ENCODE results near the gene GNAT2.

Gene GNAT2

DNA sequence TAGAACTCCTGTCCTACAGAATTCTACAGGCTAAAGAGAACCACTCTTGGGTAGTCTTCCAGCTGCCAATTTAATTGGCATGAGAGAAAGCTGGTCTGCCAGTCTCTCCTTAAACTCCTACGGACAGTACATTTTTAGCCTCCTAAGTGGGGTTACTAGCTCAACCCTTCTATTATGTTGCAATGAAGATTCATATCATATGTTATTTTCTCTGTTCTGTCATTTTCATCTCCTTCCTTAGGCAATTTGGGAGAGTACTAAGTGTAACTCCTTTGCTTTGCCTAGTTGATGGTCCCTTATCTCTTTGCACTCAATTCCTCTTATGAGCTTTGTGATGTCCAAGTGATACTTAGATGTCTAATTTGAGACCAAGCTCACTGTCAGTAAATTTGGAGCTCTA lies 14.0 kb downstream of the GNAT2 start:
- DNase-seq: no peak

DNA sequence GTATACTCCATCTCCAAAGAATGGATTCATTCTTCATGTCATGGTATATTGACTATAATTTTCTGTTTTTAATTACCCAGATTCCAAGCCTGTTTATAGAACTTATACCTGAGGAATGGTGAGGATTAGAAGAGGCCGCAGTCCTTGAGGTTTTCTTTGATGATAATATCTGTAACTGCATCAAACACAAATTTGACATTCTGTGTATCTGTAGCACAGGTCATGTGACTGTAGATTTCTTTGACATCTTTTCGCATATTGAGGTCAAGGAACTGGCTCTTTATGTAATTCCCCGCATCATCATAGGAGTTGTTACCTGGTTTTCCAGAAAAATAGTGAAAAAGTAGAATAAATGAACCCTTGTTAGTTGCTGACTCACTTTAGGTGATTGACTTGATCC lies 16.2 kb downstream of the GNAT2 start:
- DNase-seq: no peak

GRCh38 chr1:109598655-109599054 lies 20.8 kb downstream of the GNAT2 start:
- peak; percentile 13 for DNase-seq

DNA sequence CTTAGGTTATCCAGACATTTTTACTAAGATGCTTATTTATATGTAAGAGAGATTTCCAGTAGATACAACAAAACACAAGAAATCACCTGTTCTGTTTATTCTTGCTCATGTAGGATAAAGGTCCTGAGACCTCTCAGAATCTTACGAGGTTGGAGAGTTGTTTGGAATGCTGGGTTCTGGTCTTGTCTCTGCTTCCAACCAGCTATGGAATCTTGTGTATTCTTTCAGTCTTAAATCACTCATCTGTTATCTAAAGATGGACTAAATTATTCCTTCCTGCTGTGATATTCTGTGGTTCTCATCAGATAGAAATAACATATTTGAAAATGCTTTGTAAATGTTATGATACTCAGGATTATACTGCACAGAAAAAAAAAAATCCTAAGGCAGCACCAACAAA lies 21.3 kb downstream of the GNAT2 start:
- DNase-seq: peak; percentile 15

DNA sequence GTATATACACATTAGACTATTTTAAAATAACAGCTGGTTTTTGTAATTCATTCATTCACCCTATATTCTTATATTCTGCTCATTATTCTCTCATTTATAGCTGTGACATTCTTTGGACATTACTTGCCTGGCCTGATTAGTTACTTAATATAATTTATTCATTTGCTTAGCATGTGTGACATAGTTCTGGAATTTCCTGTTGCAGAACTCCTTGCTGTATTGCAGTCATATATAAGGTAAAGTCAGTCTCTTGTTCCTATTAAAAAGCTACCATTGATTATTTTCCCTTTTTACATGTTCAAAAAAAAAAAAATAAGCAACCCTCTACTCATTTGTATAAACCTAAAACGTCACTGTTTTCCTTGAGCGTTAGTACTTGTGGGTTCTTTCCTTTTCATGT lies 23.9 kb downstream of the GNAT2 start:
- peak; percentile 52 for DNase-seq

- DNase-seq: no peak
These were observed 26.5 kb downstream of the GNAT2 start for GRCh38 chr1:109592916-109593315.

DNA sequence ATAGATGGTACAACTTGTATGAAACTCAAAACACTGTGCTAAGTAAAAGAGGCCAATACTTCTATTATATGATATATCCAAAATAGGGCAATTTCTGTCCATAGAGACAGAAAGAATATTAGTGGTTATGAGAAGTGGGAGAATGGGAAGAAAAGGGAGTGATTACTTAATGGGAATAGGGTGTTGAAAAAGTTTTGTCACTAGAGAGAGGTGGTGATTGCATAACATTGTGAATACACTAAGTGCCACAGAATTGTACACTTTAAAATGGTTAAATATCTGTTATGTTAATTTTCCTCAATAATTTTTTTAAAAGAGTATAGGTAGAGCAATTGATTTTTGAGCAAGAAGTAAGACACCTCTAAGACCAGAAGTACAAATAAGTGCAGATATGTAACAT lies 29.7 kb downstream of the GNAT2 start:
- no peak for DNase-seq

GRCh38 chr1:109589177-109589576 lies 30.2 kb downstream of the GNAT2 start:
- no peak for DNase-seq

GRCh38 chr1:109586055-109586454 lies 33.4 kb downstream of the GNAT2 start:
- DNase-seq: no peak

DNA sequence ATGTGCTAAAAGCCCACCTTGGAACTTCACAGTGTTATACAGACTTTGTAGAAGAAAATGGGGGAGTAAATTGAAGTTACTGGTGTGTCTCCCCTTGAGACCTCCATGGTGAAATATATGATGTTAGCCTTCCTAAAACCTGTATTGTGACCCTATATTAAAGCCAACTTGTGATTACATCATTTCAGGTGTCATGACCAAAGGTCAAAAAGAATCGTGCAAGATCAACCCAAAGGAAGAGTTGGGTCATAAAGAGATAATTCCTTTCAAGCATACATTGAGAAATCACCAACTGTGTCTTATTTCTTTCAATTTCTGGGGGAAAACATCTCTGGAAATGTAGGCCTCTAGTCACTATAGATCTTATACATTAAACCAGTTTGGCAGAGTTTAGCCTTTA lies 34.6 kb downstream of the GNAT2 start:
- DNase-seq: no peak

- DNase-seq: no peak
These were observed 37.4 kb downstream of the GNAT2 start for GRCh38 chr1:109582021-109582420.

- DNase-seq: no peak
These were observed 39.9 kb downstream of the GNAT2 start for GRCh38 chr1:109579491-109579890.

DNA sequence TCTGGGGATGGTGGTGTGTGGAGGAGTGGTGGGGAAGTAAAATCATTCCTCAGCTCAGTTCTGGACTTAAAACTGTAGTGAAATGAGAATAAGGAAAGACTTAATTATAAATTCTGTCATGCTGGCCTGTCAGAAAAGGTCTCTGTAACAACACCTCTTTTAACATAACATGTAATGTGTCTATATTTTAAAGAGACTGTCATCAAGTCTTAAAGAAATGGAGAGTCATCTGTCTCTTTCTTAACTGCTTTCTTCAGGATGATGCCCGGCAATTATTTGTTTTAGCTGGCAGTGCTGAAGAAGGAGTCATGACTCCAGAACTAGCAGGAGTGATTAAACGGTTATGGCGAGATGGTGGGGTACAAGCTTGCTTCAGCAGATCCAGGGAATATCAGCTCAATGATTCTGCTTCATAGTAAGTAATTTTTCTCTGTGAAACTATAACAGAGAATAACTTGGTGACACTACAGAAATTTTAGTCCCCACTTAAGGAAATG lies 40.4 kb downstream of the GNAT2 start:
- no peak for DNase-seq

DNA sequence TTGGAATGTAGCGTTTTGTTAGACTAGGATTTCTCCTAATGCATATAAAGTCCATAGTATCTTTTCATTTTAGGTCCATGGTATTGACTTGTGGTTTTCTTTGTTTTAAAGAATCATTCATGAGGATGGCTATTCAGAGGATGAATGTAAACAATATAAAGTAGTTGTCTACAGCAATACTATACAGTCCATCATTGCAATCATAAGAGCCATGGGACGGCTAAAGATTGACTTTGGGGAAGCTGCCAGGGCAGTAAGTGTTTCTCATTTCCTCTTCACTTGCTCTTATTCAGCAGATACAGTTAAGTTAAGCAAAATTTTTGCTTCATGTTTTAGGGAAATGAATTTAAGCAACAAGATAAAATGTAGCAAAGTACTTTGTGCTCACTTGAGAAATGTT lies 45.6 kb downstream of the GNAT2 start:
- no peak for DNase-seq

DNA sequence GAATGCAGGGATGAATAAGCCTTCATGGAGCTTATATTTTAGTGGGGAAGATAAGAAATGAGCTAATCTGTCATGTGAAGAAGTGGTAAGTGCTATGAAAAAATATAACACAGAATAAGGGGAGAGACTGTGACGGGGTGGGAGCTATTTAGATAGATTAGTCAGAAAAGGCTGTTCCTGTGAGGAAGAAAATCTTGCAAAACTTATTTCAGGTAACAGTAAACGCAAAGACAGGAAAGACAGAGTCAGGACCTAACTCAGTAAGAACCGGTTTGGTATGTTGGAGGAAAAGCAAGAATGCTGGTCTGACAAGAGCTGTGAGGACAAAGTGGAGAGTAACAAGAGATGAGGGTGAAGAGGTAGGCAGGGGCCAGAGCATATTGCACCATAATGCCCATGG lies 49.0 kb downstream of the GNAT2 start:
- DNase-seq: no peak

- DNase-seq: no peak
These were observed 50.1 kb downstream of the GNAT2 start for GRCh38 chr1:109569323-109569722.

GRCh38 chr1:109567877-109568672 lies 51.3 kb downstream of the GNAT2 start:
- DNase-seq: no peak

GRCh38 chr1:109566982-109567381 lies 52.4 kb downstream of the GNAT2 start:
- no peak for DNase-seq

- DNase-seq: no peak
These were observed 54.2 kb downstream of the GNAT2 start for GRCh38 chr1:109565241-109565640.

GRCh38 chr1:109564194-109564878 lies 55.1 kb downstream of the GNAT2 start:
- no peak for DNase-seq

- no peak for DNase-seq
These were observed 59.4 kb downstream of the GNAT2 start for GRCh38 chr1:109559995-109560394.

DNA sequence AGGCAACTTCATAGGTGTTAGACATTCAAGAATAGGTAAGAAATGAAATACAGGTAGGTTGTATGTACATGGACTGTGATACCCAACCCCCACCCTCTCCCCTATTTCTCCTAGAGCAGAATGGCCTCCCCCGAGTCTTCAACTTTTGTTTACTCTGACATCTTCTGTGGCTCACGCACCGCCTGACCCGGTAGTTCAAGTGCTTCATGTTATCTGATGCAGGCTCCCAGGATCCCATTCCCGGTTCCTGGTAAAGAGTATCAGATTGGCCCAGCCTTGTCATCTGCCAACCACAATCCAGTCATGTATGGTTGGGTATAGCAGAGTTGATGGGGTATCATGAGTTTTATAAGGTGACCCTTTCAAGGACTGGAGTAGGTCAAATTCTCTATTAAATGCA lies 61.9 kb downstream of the GNAT2 start:
- no peak for DNase-seq

- DNase-seq: no peak
These were observed 62.9 kb downstream of the GNAT2 start for GRCh38 chr1:109556563-109556962.
